UCSD-AML1 (cell line): ENCODE measurements around the gene CCDC197.

Experiments
- DNase-seq: peaks from one replicate; lab custom pipeline; 2025; ENCODE audit not compliant: unreplicated experiment; lab: John Stamatoyannopoulos, UW

CCDC197 gene

DNA sequence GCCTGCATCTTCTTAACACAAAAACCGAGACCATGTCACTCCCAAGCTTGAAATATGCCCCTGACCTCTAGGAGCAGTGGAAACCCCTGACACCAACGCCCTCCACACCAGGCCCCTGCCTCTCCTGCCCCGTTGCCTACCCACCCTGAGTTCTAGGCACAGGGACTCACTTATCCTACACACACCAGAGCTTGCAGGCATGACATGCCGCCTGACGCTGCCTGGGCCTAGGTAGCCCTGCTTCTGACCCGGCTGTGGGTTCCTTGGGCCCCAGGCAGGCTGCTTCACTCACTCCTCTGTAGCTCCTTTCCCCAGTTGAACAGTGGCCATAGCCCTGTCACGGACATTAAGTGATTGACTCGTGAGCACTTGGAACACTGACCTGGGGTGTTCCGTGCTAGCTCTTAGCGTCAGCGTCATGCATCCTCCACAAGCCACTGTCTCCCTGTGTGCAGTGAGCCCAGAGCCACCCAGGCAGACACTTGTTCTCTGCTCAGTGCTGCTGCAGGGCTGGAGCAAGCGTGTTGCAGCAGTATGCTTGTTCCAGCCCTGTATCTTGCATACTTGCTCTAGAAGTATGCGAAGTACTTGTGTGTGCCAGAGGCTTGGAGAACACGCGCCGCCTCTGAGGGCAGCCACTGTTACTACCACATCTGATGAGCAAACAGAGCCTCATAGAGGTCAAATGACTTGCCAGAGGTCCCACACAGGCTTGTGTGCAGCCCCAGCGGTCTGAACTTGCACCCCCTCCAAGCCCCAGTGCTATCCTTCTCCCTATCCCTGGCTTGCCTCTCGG lies 44.6 kb downstream of the CCDC197 start:
- DNase-seq = no peak

DNA sequence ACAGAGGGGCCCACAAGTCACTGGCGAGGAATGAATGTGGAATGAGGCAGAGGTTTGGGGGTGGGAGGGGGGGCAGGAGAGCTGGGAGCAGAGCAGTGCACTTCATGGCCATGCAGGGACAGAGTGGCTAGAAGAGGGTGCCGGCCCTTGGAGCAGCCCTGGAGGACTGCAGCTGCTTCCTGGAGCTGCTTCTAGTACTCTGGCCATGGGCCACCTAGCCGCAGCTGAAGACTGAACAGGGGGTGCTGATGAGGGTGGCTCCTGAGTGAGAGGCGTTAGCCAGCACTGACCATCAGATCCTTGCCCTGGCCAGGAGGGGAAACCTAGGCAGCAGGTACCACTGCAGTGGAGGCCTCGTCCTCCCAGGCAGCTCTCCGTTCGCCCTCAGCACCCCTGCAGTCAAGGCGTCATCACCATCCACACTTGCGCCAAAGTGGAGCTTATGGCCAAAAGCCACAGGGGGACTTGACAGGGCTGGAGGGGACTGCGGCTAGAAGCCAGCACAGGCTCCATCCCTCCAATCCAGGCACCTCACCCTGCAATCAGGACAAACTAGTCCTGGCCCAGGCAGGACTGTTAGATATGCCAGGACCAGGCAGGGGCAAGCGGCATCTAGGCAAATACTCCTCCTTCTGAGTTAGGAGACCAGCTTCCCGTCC lies 45.5 kb downstream of the CCDC197 start:
- no peak for DNase-seq

DNA sequence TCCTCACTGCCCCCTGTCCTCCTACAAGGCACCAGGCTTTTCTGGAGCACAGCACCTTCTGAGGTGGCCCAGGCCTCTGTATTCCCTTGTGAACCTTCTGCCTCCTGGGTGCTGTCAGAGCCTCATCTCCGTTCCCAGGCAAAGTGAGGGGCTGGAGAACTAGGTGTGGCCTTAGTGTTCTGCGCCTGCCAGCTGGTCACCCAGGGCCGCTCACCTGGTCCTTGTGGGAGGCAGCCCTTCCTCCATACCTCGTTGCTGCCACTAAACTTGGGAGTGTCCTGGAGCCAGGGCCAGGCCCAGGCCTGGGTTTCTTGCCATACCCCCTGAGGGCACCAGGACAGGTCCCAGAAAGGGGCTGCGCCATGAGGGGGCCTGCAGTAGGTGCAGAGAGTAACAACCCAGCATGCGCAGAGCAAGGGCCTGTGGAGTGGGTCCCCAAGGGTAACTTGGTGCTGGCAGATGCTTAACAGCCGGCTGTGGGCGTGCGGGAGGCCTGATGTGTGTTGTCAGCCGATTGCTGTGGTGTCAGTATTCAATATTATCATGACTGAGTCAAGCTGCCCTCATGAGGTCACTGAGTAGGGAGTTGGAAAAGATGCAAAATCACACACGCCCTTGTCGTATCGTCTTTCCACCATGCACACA lies 46.1 kb downstream of the CCDC197 start:
- DNase-seq = no peak

DNA sequence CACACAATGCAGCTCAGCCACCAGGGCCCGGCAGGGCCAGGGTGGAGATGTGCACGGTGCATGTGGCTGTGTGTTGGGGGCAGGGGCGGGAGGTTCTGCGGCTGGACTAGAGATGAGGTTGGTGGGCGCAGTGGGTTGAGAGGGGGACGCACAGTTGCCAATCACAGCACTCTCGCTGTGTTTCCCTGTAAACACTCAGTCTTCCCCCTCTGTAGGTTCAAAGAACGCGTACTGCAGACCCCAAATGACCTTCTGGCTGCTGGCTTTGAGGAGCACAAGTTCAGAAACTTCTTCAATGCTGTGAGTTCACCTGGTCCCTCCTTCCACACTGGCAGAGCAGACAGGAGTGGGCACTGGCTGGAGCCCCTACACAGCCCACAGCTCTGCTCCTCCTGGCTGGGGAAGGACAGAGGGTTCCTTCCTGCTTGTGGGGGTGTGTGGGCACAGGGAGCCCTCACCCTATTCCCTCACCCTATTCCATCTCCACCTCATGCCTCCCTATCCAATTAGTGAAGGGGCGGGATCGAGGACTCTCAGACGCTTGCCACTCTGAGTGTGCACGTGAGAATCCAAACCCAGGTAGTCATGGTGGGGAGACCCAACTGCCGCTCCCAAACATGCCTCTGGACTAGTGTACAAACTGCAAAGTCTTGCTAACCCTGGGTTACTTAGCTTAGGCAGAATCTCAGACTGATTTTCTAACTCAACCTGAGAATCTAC lies 46.8 kb downstream of the CCDC197 start:
- no peak for DNase-seq

DNA sequence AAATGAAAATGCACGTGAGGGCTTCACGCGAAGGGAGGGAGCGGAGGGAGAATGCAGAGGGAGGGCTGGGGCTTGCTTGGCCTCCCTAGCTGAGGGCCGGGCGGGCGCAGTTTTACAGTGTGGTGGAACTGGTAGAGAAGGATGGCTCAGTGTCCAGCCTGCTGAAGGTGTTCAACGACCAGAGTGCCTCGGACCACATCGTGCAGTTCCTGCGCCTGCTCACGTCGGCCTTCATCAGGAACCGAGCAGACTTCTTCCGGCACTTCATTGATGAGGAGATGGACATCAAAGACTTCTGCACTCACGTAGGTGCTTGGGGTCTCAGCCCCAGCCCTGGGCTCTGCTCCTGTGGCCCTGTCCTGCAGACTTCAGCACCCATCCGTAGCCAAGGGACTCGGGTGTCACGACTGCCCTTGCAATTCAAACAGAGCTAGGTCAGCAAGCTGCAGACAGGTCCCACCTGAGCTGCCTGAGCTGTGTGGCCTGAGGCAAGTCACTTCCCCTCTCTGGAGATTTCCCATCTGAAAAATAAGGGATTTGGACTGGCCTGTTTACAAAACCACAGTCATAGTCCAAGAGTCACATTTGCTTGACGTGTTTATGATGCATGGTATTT lies 47.5 kb downstream of the CCDC197 start:
- no peak for DNase-seq

DNA sequence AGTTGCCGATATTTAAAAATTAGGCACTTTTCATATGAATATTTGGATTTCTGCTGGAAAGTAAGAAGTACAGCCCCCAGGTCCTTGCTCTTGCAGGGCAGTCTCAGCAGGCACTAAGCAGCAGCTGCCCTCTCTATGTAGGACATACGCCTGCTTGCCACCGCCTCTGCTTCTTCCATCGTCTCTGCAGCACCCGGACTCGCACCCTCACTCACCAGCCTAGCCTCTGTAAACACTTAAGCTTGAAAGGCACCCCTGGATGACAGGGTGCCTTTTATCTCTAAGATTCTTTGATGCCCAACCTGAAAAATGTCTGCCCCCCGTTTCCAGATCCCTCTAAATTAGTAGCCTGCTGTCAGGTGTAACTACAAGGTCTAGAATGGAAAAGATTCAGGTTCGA lies 48.0 kb downstream of the CCDC197 start:
- DNase-seq = no peak

DNA sequence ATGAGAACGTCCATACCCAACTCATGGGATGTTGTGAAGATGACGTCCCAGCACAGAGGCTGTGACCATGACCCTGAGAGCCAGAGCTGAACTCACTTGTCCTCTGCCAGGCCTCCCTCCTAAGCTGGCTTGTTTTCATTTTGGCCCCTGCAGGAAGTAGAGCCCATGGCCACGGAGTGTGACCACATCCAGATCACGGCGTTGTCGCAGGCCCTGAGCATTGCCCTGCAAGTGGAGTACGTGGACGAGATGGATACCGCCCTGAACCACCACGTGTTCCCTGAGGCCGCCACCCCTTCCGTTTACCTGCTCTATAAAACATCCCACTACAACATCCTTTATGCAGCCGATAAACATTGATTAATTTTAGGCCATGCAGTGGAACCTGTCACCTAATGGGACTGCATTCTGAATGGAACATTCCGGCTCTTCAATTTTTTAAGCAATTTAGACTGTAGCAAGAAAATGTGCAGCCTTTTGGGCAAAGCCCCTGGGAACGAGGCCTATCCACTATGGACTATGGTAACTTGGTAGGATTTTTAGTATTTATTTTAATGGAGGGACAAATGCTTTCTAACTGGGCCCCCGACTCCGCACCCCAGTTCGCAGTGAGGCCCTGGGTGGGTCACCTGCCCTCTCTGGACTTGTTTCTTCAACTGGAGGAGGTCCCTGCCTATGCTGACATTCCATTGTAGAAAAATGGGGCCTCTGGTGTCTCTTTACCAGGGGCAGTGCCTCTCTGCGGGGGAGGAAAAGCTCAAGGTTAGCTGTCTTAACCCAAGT lies 48.7 kb downstream of the CCDC197 start:
- no peak for DNase-seq

DNA sequence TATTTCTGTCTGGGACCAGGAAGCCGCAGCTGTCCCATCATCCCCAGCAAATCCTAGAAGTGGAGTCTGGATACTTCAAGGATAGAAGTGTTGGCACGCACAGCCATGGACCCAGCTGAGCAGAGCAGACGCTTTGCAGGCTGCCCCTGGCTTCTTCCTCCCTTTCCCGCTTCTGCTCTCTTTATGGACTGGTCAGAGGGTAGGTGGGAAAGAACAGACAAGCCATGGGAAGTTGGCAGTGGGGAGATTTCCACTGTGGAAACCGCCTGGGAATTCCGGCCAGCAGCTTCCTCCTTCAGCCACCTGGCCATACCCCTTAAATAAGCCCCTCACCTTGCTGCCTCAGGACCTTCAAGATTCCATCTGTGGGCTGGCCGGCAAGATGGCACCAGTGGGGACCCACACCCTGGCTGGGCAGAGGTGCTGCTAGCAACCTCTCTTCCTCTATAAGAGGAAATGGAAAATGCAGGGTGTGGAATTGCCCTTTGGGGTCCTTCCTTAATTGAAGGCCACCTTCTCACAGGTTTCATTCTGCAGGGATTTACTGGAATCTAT lies 49.7 kb downstream of the CCDC197 start:
- DNase-seq = no peak

DNA sequence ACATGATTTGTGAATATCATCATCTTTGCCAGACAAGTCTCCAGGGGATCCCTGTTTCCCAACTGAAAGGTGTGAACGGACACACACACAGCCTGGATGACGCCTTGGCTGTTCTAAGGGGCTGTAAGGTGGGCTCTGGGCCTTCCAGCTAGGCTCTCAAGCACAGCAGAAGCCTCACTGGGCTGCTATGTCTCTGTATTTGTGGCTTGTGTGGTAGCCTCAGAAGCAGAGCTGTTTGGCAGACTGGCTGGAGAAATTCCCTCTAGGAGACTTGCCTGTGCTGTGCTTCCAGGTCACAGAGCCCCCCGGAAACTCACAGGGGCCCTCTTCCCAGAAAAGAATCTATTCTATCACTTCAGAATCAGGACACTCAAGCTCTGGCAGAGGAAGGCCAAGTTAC lies 50.5 kb downstream of the CCDC197 start:
- DNase-seq = no peak

DNA sequence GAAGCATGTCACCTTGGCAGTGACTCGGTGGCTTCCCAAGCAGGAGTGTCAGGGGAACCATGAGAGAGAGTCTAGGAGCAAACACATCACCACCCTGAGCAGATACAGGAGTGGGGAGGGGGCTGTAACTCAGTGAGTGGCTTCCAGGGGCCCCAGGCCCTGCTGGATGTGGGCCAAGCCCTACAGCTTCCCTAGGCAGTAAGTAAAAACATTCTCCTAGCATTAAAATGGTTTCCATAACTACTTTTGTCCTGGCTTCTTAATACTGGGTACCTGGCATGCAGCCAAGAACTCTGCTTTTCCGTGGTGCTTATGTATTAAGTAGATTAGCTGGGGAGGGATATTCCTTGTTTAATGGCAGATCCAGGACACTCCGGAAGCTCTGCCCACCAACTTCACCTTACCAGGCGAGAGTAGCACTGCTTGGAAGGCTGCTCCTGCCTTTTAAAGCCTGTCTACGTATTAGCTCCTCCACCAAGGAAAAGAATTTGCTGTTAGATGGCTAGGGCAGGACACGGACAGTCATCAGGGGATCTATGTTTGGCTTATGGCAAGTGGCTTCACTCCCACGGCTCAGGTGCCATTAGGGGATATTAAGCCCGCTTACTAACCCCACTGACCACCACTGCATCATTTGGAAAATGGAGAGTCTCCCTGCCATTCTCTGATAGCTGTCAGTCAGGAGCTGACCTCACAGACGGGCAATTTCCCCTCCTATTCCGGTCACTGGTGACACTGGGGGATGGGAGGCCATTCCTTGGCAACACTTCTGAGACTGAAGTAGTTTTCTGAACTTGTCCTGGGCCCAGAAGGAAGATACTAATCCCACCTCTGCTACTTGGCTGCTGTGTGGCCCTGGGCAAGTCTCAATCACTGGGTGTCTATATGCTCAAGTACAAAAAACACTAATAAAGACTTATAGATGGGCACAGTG lies 51.9 kb downstream of the CCDC197 start:
- DNase-seq = no peak

DNA sequence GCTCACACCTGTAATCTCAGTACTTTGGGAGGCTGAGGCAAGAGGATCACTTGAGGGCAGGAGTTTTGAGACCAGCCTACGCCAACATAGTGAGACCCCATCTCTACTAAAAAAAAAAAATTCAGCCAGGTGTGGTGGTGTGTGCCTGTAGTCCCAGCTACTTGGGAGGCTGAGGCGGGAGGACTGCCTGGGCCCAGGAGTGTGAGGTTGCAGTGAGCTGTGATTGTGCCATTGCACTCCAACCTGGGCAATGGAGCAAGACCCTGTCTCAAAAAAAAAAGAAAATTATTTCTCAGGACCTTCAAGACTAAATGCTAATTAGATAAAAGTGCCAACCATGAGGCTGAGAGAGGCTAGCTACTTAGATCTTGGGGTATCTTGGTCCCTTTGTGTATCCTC lies 52.5 kb downstream of the CCDC197 start:
- DNase-seq = no peak

DNA sequence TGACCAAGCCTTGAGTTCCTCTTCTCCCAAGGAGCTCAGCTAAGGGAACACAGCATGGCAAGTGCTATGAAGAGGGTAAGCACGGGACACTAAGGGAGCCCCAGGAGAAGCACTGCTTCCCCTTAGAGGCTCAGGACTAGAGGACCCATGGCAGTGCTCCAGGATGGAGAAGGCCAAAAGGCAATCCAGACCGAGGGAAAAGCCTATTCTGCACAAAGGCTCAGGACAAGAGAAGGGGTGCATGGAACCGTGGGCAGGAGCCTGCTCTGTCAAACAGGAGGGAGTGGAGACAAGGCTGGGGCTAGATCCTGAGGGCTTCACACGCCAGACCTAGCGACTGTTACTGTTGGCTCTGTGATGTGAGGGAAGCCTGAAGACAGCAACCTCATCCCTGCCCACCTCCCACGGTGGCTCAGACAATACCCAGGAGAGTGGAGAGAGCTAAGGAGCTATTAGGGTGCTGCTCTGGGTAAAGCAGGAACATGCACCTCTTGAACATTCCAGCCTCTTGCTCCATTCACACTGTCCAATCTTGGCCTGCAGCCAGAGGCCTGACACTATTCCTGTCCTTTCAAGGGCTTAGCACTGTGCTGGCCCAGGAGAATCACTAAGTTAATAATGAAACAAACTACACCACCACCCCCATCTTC lies 53.3 kb downstream of the CCDC197 start:
- DNase-seq = no peak

DNA sequence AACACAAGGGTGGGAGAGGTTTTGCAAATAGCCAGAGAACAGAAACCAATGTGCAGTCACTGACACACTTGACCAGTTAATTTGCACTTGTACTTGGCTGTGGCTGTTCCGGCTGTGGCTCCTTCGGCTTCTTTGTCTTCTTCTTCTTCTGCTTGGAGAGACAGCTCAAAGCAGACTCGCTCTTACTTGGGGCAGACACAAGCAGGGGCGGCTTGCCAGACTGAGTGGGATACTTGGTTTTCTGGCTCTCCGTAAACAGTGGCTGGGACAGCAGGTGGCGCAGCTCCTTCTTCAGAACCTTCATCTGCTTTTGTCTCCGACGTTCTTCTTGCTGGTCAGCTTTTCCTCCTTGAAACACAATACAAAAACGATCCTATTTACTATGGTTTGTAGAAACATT lies 54.0 kb downstream of the CCDC197 start:
- DNase-seq = no peak

DNA sequence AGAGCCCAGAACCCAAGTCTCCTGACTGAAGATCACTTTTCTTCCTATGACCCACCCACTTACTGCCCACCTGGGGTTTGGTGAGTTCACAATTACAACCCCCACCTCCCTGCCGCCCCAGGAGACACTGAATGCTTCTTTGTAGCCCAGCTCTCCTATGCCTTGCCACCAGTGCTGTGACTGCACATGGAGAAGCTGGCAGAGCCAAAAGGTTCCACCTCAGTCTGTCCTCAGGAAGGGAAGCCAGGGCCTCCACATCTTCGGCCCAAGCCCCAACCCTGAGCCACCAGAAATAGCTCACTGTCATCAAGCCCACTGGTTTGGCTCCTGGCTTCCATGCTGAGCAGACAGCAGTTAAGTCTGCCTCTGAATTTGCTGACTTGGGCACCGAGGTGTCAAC lies 54.7 kb downstream of the CCDC197 start:
- no peak for DNase-seq

DNA sequence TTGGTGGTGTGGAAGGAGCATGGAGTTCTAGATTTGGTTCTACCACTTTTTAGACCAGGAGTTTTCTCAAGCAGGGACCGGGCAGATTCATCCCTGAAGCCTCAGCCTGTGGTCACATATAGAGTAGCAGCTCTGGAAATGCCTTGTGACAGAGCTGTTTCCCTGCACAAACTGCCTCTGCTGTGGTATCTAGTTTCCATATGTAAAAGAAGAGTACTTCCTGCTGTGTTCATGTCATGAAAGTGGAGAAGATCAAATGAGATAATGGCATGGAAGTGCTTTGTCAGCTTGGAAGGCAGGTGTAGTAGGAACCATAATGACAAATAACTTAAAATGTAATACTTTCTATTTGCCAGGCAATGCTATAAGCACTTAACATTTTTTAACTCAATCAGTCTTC lies 55.1 kb downstream of the CCDC197 start:
- DNase-seq = no peak

DNA sequence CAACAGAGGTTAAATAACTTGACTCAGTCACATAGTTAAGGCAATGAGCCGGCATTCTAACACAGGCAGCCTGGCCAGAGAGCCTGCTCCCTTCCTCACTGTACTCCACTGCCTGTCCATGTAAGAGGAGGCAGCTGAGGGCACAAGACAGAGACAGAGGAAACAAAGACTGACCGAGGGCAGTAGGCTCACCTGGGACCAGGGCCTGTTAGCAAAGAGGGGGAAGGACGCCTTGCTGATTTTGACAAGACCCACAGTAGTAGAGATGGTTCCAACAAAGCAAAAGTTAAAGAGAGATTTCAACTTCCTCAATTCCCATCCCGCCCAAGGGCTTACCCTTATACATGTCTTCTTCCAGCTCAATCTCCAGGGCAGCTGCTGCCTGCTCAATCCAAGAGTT lies 55.6 kb downstream of the CCDC197 start:
- no peak for DNase-seq

DNA sequence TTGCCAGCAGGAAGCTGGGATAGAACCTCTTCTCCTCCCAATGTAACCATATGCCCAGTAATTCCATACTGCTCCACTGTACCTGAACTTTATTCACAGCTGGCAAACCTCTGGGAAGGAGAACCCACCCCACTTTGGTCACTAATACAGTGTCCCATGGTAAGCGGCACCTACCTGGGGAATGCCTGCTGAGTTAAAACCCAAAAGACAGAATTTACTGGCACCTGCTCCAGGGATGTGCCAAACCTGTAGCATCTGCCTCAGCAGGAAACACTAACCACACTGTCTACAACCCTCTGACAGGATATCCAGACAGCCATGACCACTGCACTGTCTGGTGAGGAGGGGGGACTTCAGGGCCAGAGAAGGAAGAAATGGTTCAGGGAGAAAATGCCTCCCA lies 57.3 kb downstream of the CCDC197 start:
- DNase-seq = no peak

DNA sequence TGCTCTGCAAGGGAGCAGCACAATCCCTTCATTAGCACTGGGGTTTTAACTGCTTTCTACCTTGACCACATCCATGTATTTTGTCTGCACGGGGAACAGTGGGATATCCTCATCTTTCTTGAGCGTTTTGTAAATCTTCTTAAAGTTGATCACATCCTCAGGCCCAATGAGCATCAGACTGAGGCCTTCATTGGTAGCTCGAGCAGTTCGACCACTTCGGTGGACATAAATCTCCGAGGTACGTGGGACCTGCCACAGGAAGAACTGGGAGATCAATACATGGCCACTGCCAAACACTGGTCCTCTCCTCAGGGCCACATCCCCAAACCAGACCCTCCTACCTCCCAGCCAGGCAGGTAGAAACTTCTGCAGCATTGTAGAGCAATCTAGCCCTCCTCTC lies 57.8 kb downstream of the CCDC197 start:
- no peak for DNase-seq
